A549 treated with AZD9567 at 1 μM for 4 hours (cell line): ENCODE data around the gene EYA3. TPM values are rescaled to one million over a fixed set of nuclear protein-coding genes. Genes with fewer than 3 reads are reported as not detected.

Experiments used
- total RNA-seq: library from RNA; stranded (reverse); fragments of 200-300 nt; extraction: Qiagen RNA extraction; gene quantifications from 5 replicates; pipeline ENCODE4 v1.2.3, GENCODE V29; 2022; ENCODE audit not compliant: insufficient read depth

The EYA3 gene
- total RNA-seq = 4.9 to 6.2 TPM (median 6.1 TPM) in 5 replicates

GRCh38 chr1:28088168-28088961 is at the start of gene EYA3:
Gene EYA3 (minus strand): TSS chr1:28088610. CDS start chr1:28058026, 30,584 bp downstream.

GRCh38 chr1:27959792-27960603 is 128.4 kb downstream of the EYA3 start, which contains the start of gene XKR8:
Gene XKR8 (plus strand): TSS chr1:27959973. CDS start chr1:27960070, 97 bp downstream.

GRCh38 chr1:27934818-27935549 is 153.4 kb downstream of the EYA3 start, which contains the start of gene SMPDL3B:
Gene SMPDL3B (plus strand): TSS chr1:27935000. CDS start chr1:27935184, 184 bp downstream.

Other genes with a start within 250 kb of the EYA3 start
- 0.55 to 1.2 TPM (median 1.0 TPM) in 4 of 5 replicates, not detected in the other for gene THEMIS2, start 216.1 kb downstream of the EYA3 start, total RNA-seq
- 36.0 to 52.5 TPM (median 39.4 TPM) in 5 replicates for gene RPA2, start 174.0 kb downstream of the EYA3 start, total RNA-seq
- gene SMPDL3B, start 153.6 kb downstream of the EYA3 start, total RNA-seq = 1.0 to 1.4 TPM (median 1.3 TPM) in 4 of 5 replicates, not detected in the other
- gene XKR8, start 128.6 kb downstream of the EYA3 start, total RNA-seq = 3.1 to 5.7 TPM (median 4.3 TPM) in 5 replicates
- gene PTAFR, start 88.1 kb upstream of the EYA3 start, total RNA-seq = 0.13 to 0.15 TPM (median 0.13 TPM) in 4 of 5 replicates, not detected in the other
- gene DNAJC8, start 144.4 kb upstream of the EYA3 start, total RNA-seq = 70.7 to 77.9 TPM (median 72.0 TPM) in 5 replicates
- gene ATP5IF1, start 147.5 kb upstream of the EYA3 start, total RNA-seq = 152 to 176 TPM (median 163 TPM) in 5 replicates
- 5.4 to 11.9 TPM (median 9.3 TPM) in 5 replicates for gene SESN2, start 170.9 kb upstream of the EYA3 start, total RNA-seq
- 14.8 to 20.1 TPM (median 15.1 TPM) in 5 replicates for gene MED18, start 240.4 kb upstream of the EYA3 start, total RNA-seq